GM19468 (cell line): Measurements from ENCODE around the gene ARHGEF6.
A peak's percentile ranks its signal among the peaks of the same experiment; 100 is the strongest.

ENCODE experiments used
- ATAC-seq: cut with Tn5 transposase; IDR thresholded peaks from one replicate; pipeline ENCODE4 v1.9.1; 2021; ENCODE audit warnings: mild to moderate bottlenecking, moderate library complexity, moderate number of reproducible peaks; ENCODE audit not compliant: unreplicated experiment; ENCODE audit errors: extremely low read depth

The ARHGEF6 gene

GRCh38 chrX:136710325-136710951, 70.3 kb downstream of the ARHGEF6 start:
- ATAC-seq = no peak

GRCh38 chrX:136708348-136708747, 72.4 kb downstream of the ARHGEF6 start:
- ATAC-seq = no peak

GRCh38 chrX:136697156-136697555, 83.6 kb downstream of the ARHGEF6 start:
- ATAC-seq = no peak

GRCh38 chrX:136694431-136695087, 86.2 kb downstream of the ARHGEF6 start:
- ATAC-seq = peak; percentile 45

GRCh38 chrX:136692271-136692670, 88.5 kb downstream of the ARHGEF6 start:
- ATAC-seq = no peak

GRCh38 chrX:136691028-136691809, 89.5 kb downstream of the ARHGEF6 start:
- ATAC-seq = no peak

- no peak for ATAC-seq
Observed at GRCh38 chrX:136689436-136689835, 91.3 kb downstream of the ARHGEF6 start.

- ATAC-seq = no peak
Observed at GRCh38 chrX:136687457-136687856, 93.3 kb downstream of the ARHGEF6 start.

- no peak for ATAC-seq
Observed at GRCh38 chrX:136684120-136684519, 96.6 kb downstream of the ARHGEF6 start.

- no peak for ATAC-seq
Observed at GRCh38 chrX:136679531-136679930, 101.2 kb downstream of the ARHGEF6 start.

GRCh38 chrX:136674270-136674985, 106.3 kb downstream of the ARHGEF6 start:
- ATAC-seq = no peak

- no peak for ATAC-seq
Observed at GRCh38 chrX:136671006-136671610, 109.6 kb downstream of the ARHGEF6 start.

GRCh38 chrX:136667446-136668168, 113.1 kb downstream of the ARHGEF6 start:
- no peak for ATAC-seq

- ATAC-seq = no peak
Observed at GRCh38 chrX:136666088-136666487, 114.6 kb downstream of the ARHGEF6 start.

- no peak for ATAC-seq
Observed at GRCh38 chrX:136665258-136665900, 115.4 kb downstream of the ARHGEF6 start.

GRCh38 chrX:136662976-136663375, 117.8 kb downstream of the ARHGEF6 start:
- no peak for ATAC-seq

GRCh38 chrX:136662104-136662503, 118.6 kb downstream of the ARHGEF6 start:
- ATAC-seq = no peak

GRCh38 chrX:136660896-136661295, 119.8 kb downstream of the ARHGEF6 start:
- ATAC-seq = no peak

- ATAC-seq = no peak
Observed at GRCh38 chrX:136659174-136659573, 121.6 kb downstream of the ARHGEF6 start.
